Left kidney (tissue), 2 donors: ENCODE data around the gene SULT2B1. TPM values are rescaled to one million over a fixed set of nuclear protein-coding genes. Genes with fewer than 3 reads are reported as not detected.

ENCODE experiments used
- DNase-seq: peaks from one replicate; pipeline ENCODE4 v3.0.0-alpha.2; 2013
- polyA plus RNA-seq: library from polyadenylated mRNA; unstranded; fragments of 120-200 nt; gene quantifications from one replicate; pipeline ENCODE4 v1.2.1, GENCODE V29; 2013; ENCODE audit not compliant: insufficient read length

The SULT2B1 gene
- polyA plus RNA-seq, 1 donor, result 0.38 TPM

DNA sequence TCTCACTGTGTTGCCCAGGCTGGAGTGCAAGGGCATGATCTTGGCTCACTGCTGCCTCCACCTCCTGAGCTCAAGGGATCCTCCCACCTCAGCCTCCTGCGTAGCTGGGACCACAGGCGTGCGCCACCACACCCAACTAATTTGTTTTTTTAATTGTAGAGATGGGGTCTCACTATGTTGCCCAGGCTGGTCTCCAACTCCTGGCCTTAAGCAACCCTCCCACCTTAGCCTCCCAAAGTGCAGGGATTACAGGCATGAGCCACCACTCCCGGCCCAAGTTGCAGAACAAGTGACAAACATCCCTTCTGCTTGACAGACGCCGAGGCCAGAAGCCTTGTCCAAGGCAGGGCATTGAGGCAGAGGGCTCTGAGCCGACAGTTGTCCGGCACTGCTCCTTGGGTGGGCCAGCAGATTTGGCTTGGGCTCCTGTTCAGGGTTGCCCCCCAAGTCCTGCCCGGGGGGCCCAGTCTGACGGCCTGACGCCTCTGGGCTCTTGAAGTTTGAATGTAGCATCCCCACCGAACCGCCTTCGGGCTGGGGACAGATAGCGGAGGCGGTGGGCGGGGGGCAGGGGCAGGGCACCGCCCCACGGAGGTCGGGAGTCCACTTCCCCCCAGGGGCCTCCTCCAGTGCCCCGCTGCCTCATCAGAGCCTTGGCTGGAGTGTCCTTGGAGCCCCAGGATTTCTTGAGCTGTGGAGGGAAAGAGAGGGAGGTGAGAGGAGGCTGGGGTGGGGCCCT is 48.9 kb downstream of the SULT2B1 start:
- no peak for DNase-seq

DNA sequence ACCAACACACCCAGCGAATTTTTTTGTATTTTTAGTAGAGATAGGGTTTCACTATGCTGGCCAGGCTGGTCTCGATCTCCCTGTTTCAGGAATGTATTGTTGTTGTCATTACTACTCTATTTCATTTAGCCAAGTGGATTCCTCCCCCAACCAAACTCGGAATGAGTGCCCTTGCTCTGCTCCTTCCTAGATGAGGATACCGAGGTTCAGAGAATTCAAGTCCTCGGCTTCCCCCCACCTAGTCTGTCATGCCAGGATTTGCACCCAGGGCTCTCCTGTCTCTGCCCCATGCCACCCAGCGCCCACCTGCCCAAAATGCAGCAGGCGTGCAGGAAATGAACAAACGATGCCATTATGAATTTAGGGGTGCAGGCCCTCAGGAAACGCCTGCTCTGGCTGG is 51.0 kb downstream of the SULT2B1 start:
- no peak for DNase-seq

DNA sequence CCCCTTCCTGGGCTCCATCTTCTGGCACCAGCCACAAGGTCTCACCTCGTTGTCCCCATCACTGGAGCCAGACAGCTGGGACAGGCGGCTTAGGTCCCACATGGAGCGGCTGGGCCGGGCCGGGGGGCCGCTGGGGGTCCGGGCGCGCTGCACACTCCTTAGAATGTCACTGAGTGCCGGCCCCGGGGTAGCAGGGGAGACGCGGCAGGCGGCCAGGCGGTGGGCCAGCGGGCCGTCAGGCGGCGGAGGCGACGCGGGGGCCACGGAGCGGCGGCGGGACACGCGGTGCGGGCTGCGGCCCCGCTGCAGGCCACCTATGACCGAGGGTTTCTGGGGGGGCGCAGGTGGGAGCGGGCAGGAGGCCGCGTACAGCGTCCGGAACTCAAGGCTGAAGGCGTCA is 51.5 kb downstream of the SULT2B1 start:
- no peak for DNase-seq

DNA sequence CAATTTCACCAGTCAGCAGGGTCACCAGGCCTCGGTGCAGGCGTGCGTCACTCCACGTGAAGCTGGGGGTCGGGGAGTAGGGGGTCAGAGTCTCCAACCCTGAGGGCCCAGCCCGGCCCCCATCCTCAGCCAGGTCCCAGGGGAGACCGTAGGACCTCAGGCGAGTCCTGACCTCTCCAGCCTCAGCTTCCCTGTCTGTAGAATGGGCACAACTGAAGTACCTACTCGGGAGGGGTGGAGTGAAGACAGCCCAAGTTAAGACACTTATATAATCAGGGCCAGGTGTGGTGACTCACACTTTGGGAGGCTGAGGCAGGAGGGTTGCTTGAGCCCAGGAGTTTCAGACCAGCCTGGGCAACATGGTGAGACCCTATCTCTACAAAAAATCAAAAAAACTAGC is 51.9 kb downstream of the SULT2B1 start:
- DNase-seq, result no peak

DNA sequence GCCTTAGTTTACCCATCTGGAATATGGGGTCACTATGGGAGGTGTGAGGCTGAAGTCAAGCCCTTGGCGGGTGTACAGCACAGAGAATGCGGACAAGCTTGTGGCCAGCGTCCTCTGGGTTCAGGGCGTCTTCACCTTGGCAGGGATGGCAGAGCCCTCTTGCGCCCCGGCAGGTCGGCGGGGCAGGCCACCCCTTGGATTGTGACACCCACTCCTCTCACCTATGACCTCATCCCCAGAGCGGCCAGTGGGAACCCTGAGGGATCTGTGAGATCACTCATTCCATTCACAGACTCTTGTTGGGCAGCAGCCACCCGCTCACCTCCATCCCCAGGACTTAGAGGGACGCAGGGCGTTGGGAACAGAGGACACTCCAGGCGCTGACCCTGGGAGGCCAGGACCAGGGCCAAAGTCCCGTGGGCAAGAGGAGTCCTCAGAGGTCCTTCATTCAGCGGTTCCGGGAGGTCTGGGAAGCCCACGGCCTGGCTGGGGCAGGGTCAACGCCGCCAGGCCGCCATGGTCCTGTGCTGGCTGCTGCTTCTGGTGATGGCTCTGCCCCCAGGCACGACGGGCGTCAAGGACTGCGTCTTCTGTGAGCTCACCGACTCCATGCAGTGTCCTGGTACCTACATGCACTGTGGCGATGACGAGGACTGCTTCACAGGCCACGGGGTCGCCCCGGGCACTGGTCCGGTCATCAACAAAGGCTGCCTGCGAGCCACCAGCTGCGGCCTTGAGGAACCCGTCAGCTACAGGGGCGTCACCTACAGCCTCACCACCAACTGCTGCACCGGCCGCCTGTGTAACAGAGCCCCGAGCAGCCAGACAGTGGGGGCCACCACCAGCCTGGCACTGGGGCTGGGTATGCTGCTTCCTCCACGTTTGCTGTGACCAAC is 54.7 kb downstream of the SULT2B1 start, which contains the start of gene SPACA4:
Gene SPACA4 (plus strand): TSS at position 280 of the 896 bp plus-strand sequence. CDS start 237 bp downstream, at position 517.
- DNase-seq, result no peak

DNA sequence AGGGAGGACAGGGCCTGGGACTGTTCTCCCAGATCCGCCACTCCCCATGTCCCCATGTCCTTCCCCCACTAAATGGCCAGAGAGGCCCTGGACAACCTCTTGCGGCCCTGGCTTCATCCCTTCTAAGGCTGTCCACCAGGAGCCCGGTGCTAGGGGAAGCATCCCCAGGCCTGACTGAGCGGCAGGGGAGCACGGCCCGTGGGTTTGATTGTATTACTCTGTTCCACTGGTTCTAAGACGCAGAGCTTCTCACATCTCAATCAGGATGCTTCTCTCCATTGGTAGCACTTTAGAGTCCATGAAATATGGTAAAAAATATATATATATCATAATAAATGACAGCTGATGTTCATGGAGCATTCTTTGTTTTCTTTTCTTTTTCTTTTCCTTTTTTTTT is 55.4 kb downstream of the SULT2B1 start:
- no peak for DNase-seq

DNA sequence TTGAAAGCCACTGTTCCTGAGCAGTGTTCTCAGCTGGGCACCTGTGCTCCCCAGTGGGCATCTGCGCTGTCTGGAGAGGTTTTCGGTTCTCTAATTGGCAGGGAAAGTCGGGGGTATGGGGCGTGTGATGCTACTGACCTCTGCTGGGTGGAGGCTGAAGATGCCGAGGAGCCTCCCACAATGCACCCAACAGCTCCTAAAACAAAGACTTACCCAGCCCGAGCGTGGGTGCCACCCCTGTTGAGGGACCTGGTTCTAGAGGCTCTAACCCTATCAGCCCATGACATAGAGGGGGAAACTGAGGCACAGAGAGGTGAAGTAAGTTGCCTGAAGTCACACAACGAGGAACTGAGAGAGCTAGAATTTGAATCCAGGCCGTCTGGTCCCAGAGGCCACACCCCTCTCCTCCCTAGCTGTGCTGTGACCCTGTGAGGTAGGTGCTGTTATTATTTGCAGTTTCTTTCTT is 56.9 kb downstream of the SULT2B1 start:
- DNase-seq, result no peak

DNA sequence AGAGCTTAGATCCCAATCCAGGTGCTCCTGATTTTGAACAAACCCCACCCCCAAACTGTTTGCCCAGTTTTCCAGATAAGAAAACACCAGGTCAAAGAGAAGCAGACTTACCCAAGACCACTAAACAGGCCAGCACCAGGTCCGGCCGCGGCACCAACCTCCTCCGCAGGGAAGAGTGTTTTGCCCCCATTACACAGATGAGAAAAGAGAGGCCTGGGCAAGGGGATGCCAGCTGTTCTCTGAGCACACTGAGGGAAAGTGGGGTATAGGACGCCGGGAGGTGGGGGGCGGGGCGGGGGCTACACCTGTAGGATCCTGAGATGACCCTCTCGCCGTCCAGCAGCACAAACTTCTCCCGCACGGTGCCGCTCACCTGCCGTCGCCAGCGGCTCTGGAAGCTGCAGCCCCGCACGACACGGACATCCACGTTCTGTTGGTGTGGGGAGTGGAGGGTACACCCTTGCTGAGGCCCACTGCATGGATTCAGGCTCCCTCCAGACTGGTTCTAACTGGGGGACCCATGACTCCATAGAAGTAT is 57.7 kb downstream of the SULT2B1 start:
- DNase-seq, result no peak

DNA sequence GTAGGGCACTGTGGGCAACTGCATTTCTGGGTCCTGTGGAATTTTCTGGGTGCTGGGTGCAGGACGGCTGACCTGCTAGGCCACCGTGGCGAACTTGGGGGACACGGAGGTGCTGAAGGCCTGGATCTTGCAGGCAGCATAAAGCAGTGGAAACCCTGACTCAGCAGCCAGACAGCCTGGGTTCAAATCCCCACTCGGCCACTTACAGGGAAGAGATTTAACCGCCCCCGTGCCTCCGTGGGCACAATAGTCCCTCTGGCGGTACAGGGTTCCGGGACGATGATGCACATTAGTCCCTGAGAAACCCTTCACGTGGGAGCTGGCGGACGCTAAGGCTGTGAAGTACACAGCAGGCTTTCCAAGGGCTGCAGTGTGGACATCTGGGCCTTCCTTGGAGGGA is 59.9 kb downstream of the SULT2B1 start:
- no peak for DNase-seq

DNA sequence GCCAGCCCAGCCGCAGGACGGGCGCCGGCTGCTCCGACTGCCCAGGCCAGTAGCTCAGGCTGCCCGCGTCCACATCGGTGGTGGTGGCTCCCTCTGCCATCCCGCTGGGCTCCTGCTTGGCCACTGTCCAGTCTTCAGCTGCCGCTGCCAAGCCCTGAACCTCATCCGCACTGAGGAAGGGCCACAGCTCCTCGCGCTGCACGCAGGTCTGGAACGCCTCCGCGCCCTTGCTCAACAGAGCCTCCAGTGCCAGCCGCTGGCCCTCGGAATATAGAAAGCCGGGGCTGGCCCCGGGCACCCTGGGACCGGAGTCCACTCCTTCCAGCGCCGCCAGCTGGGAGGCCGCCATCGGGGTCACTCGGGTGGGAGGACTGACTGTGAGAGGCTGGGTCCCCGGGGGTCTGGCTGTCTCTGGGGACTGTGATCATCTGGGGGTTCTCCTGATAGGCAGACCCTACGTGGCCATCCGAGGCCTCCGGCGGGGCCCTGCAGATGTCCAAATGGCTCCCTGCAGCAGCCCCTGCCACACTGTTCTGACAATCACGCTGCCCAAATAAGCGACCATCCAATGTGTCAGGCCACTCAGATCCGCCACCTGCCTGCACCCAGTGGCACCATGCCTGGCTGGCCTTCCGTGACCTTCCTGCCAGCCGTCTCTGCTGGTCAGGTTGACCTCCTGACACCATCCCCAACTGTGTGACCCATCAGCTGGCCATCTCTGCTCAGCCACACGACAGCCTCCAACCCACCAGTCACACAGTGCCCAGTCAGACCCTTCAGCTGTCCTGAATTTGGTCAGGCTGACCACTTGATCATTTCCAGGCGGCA is 61.3 kb downstream of the SULT2B1 start:
- no peak for DNase-seq

DNA sequence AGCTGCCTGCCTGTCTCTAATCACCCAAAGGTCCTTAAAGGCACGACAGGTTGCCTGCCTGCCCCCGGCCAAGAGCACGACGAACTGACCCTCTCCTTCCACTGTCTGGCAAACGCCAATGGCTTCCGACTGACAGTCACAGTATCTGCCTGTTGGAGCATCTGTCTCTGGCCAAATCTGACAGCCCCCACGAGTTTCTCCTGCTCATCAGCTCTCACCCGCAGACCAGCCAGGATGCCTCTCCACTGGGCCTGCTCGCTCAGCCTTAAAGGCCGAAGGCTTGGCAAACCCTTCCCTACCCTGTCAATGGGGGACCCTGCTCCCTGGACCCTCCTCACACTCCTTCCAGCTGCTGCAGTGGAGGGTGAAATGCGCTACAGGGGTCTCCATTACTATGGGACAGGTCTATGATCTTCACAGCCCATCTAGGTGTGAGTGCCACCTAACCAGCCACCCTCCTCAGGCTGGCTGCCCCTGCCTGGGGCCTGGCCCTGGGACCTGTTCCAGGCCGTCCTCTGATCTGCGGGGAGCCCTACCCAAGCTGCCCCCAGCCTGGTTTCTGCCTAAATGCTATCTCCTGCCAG is 62.0 kb downstream of the SULT2B1 start:
- no peak for DNase-seq

DNA sequence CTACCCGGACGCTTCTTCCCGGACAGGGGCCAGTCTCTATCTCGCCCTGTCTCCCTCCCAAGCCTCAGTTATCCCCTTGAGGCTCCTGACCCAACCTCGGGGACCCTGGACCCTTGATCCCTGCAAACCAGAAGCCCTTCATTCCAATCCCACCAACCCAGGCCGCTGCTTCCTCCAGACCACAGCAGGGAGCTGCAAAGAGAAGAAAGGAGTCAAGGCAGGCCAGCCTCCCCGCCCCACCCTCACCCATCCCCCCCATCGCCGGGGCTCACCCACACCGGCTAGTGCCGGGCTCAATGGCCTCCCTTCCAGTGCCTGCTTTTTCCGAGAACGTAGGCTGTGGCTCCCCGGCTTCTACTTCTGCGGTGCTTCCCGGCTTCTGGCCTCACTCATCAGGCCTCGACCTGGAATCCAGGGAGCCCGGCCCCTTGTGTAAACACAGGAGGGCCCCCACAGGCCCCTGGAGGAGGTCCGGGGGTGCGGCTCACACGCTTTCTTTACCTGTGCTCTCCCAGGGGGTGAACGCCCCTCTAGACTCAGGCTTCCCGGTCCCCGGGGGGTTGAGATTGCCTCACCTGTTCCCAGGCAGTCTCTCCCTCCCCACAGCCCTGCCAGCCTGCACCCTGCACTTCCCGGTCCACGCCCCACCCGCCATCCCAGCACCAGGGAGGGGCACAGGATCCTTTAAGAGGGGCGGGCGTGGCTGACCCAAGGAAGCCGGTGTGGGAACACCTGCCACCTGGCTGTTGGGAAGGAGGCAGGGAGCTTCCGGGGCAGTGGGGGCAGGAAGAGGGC is 62.7 kb downstream of the SULT2B1 start, which contains the start of gene FAM83E:
Gene FAM83E (minus strand): TSS at position 641 of the 795 bp plus-strand sequence. CDS start 1,704 bp downstream, outside the sequence.
- no peak for DNase-seq

DNA sequence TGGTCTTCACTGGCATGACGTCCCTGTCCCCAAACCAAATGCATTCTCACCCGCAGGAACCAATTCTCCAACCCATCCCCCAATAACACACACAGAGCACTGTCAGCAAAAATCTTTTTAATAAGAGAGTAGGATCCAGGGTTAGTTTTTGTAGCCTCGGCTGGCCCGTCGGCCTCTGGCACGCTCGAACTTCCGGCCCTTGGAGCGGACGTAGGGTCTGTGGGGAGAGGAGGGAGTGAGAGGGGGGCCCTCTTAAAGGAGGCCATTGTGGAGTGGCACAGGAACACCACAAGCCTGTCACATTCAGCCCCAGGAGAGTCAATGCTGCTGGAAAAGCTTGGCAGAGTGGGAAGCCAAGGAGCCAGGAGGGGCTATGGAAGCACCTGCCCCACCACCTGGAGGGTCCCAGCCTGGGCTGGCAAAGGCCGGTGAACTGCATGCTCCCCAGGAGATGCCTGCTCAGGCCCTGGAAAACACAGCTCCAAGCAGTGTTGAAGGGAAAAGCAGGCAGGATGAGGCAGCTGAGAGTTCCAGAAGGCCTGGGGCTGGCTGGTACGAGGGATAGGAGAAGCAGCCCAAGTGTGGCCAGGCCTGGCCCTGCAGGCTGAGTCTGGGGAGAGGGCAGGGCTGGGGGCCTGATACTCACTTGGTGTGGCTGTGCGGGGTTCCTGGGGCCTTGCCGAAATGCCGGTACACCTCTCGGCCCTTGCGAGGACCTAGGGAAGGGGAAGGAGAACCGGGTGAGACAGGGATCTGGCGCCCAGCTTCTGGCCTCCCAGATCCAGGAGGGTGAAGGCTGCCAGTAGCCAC is 63.5 kb downstream of the SULT2B1 start:
- DNase-seq, result no peak

DNA sequence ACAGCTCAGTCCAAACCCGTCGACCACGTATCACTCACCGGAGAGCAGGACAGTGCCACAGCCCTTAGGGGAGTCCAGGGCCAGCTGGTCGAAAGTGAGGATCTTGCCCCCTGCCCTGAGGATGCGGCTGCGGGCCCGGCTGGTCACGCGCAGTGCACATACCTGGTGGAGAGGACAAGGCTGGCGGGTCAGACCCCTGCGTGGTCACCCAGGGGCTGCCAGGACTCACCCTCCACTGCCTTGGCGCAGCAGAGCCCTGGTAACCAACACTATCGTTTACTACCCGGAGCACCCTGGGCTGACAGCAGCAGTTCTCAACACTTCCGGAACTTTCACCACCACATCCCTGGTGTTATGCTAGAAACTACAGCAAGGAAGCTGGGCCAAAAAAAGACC is 64.1 kb downstream of the SULT2B1 start:
- DNase-seq, result no peak

DNA sequence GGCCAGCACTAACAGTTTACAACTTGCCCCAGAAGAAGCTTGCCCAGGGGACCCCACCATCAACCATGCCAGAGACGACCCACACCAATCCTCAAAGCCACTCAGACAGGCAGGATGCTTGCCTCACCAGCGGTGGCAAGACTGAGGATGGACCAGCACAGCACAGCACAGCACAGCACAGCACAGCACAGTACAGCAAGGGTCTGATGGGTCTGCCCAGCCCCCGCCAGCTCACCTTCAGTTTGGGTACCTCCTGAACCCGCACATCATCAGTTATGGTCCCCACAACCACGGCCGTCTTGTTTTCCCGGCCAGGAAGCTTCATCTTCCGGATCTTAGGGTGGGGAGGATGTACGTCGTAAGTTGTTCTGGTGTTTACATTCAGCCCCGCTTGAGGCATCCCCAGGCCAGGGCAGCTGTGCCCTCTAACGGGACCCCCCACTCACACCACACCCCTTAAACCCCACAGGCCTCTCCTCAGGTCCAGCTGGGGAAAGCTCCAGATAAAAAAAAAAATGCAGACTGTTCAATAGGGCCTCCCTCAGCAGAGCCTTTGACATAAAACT is 64.6 kb downstream of the SULT2B1 start:
- no peak for DNase-seq

DNA sequence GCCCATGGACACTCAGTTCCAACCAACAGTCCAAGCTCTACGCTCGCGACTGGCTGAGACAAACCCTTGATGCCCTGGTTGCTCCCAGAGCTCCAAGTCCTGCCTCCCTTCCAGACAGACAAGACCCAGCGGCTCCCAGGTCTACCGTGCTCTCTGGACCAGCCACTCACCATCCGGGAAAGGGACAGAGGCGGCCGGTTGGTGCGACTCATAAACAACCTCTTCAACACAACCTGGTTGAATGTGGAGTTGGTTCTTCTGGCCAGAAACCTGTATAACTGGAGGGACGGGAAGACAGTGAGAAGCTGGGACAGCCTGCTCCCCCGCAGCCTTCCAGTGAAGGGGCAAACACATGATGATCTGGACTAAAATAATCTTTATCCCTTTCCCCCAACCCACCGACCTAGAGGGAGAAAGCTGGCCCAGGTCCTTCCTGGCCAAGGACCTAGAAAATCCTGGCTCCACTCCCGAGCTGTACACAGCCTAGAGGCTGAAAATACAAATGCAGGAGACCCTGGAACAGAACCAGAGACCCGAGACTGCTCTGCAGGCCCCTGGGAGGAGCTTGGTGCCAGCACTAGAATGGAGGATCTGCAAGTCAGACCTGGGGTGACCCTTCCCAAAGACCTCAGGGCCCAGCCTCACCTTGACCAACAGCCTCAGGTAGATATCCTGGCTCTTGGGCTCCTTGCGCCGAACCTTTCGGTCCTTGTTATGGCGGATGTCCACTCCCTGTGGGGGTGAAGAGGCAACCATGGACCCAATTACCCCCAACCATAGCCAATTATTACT is 65.4 kb downstream of the SULT2B1 start:
- no peak for DNase-seq

DNA sequence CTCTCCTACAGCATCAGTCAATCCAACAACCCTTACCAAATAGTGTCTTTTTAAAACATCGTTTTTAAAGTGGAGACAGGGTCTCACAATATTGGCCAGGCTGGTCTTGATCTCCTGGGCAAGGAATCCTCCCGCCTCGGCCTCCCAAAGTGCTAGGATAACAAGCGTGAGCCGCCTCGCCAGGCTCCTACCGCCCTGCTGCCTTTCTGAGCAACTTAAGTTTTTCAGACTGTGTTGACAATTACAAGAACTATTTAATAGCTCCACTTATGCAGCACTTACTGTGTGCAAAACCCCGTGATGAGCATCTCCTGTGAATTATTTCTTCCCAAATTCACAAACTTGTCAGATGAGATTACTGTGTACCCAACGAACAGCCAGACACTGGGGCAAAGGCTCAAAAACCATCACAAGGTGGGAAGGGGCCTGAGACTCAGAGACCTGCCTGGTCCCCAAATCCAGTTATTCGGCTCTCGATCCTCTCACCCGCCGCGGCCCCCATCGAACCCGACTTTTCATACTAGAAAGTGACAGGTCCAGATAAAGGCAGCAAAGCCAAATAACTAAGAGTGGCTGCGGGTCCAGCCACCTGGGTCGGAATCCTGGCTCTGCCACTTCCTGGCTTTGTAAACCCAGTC is 66.4 kb downstream of the SULT2B1 start:
- no peak for DNase-seq
